Measurements from ENCODE around the gene UMODL1. TPM values are rescaled to one million over a fixed set of nuclear protein-coding genes. Genes with fewer than 3 reads are reported as not detected.

UMODL1 gene
- total RNA-seq, 1 donor from 2014 or later = not detected

GRCh38 chr21:42079939-42080787 lies 9.0 kb downstream of the UMODL1 start:
- peaks cover 6% of the 10 kb centered on the region for H3K27me3 Mint-ChIP-seq (ENCODE audit: low read depth)
- H3K4me3 Mint-ChIP-seq = no peak overlapping the region
- H3K36me3 Mint-ChIP-seq = no peaks in the 10 kb centered on the region
- H3K9me3 Mint-ChIP-seq = no peaks in the 10 kb centered on the region
- H3K27ac Mint-ChIP-seq = no peak overlapping the region
- no peak for DNase-seq (ENCODE audit: low spot score in 2 of 2, unreplicated experiment in 2 of 2)
- peaks cover 27% of the 10 kb centered on the region for H3K4me1 Mint-ChIP-seq
- no peak for TF ChIP-seq CTCF (IDR thresholded peaks at IDR 0.05; ENCODE audit: unreplicated experiment)

GRCh38 chr21:42080788-42081083 lies 9.6 kb downstream of the UMODL1 start:
- TF ChIP-seq CTCF (IDR thresholded peaks at IDR 0.05; ENCODE audit: unreplicated experiment) = no peak
- peaks cover 6% of the 10 kb centered on the region for H3K27me3 Mint-ChIP-seq (ENCODE audit: low read depth)
- peaks cover 27% of the 10 kb centered on the region for H3K4me1 Mint-ChIP-seq
- no peak overlapping the region for H3K4me3 Mint-ChIP-seq
- no peak for DNase-seq (ENCODE audit: low spot score in 2 of 2, unreplicated experiment in 2 of 2)
- no peaks in the 10 kb centered on the region for H3K9me3 Mint-ChIP-seq
- no peak overlapping the region for H3K27ac Mint-ChIP-seq
- no peaks in the 10 kb centered on the region for H3K36me3 Mint-ChIP-seq

GRCh38 chr21:42081138-42081537 lies 10.0 kb downstream of the UMODL1 start:
- Mint-ChIP-seq H3K4me3 (no peak overlapping the region), H3K27me3 (ENCODE audit: low read depth) (peaks cover 6% of the 10 kb centered on the region), H3K4me1 (peaks cover 27% of the 10 kb centered on the region), H3K27ac (no peak overlapping the region), H3K9me3 (no peaks in the 10 kb centered on the region), H3K36me3 (no peaks in the 10 kb centered on the region)
- no peak for TF ChIP-seq CTCF (IDR thresholded peaks at IDR 0.05; ENCODE audit: unreplicated experiment)
- no peak for DNase-seq (ENCODE audit: low spot score in 2 of 2, unreplicated experiment in 2 of 2)

GRCh38 chr21:42081931-42082381 lies 10.8 kb downstream of the UMODL1 start:
- H3K4me1 Mint-ChIP-seq = peaks cover 21% of the 10 kb centered on the region
- no peaks in the 10 kb centered on the region for H3K9me3 Mint-ChIP-seq
- TF ChIP-seq CTCF (IDR thresholded peaks at IDR 0.05; ENCODE audit: unreplicated experiment) = no peak
- H3K4me3 Mint-ChIP-seq = no peak overlapping the region
- H3K27ac Mint-ChIP-seq = no peak overlapping the region
- no peak for DNase-seq (ENCODE audit: low spot score in 2 of 2, unreplicated experiment in 2 of 2)
- peaks cover 6% of the 10 kb centered on the region for H3K27me3 Mint-ChIP-seq (ENCODE audit: low read depth)
- no peaks in the 10 kb centered on the region for H3K36me3 Mint-ChIP-seq

- TF ChIP-seq CTCF (IDR thresholded peaks at IDR 0.05; ENCODE audit: unreplicated experiment) = no peak
- H3K9me3 Mint-ChIP-seq = no peaks in the 10 kb centered on the region
- H3K4me1 Mint-ChIP-seq = peaks cover 13% of the 10 kb centered on the region
- H3K27me3 Mint-ChIP-seq (ENCODE audit: low read depth) = peaks cover 6% of the 10 kb centered on the region
- no peak overlapping the region for H3K4me3 Mint-ChIP-seq
- H3K27ac Mint-ChIP-seq = no peak overlapping the region
- no peaks in the 10 kb centered on the region for H3K36me3 Mint-ChIP-seq
- DNase-seq (ENCODE audit: low spot score in 2 of 2, unreplicated experiment in 2 of 2) = no peak
These were observed 11.6 kb downstream of the UMODL1 start for GRCh38 chr21:42082501-42083360.
